ENCODE data around the gene ILKAP.

GRCh38 chr2:238169048-238169707 lies 34.3 kb downstream of the ILKAP start:
- TF ChIP-seq REST (IDR thresholded peaks at IDR 0.05; ENCODE audit: borderline replicate concordance), result no peak
- TF ChIP-seq CTCF (IDR thresholded peaks at IDR 0.05; ENCODE audit: poor library complexity, severe bottlenecking), result no peak
